Neural cell (in vitro differentiated cells): ENCODE results near the gene RRP15. TPM values are rescaled to one million over a fixed set of nuclear protein-coding genes. Genes with fewer than 3 reads are reported as not detected.
"Not testable (repeated sequence)": the region's sequence is repeated elsewhere in the genome, so short reads cannot be mapped to it uniquely, and the experiment has no call there.

ENCODE experiments used
- H2AFZ ChIP-seq: fragments of 200-600, 300-800 bp; sonication (generic), shearing (Covaris generic); 2 replicates; pipeline ENCODE4 v1.6.0; 2014; ENCODE audit warnings: low read depth, mild to moderate bottlenecking, antibody characterized with exemption, low read length, moderate library complexity
- H3F3A ChIP-seq: fragments of 200-600 bp; shearing (Covaris generic); 2 replicates; pipeline ENCODE4 v1.6.1; 2016; ENCODE audit warnings: mild to moderate bottlenecking, moderate library complexity, mixed read lengths, antibody characterized with exemption, low read length; ENCODE audit not compliant: insufficient read depth, poor library complexity, severe bottlenecking
- H3K27ac ChIP-seq: fragments of 200-600, 300-800 bp; sonication (generic), shearing (Covaris generic); 2 replicates; pipeline ENCODE4 v1.5.1; 2014; ENCODE audit warnings: mild to moderate bottlenecking, low read length, moderate library complexity
- H3K27me3 ChIP-seq: fragments of 300-800, 200-600 bp; sonication (generic), shearing (Covaris generic); 2 replicates; pipeline ENCODE4 v1.6.0; 2014; ENCODE audit warnings: mild to moderate bottlenecking, low read depth, low read length, moderate library complexity; ENCODE audit not compliant: insufficient read depth
- H3K36me3 ChIP-seq: fragments of 300-800, 200-600 bp; sonication (generic), shearing (Covaris generic); 2 replicates; pipeline ENCODE4 v1.5.1; 2014; ENCODE audit warnings: mild to moderate bottlenecking, antibody characterized with exemption, low read length, moderate library complexity; ENCODE audit not compliant: insufficient read depth
- H3K4me2 ChIP-seq: fragments of 300-800, 200-600 bp; sonication (generic), shearing (Covaris generic); 2 replicates; pipeline ENCODE4 v1.6.0; 2014; ENCODE audit warnings: mild to moderate bottlenecking, low read length
- H3K4me3 ChIP-seq: fragments of 300-800, 200-600 bp; sonication (generic), shearing (Covaris generic); 2 replicates; pipeline ENCODE4 v1.5.1; 2014; ENCODE audit warnings: mild to moderate bottlenecking, low read length, moderate library complexity
- H3K79me2 ChIP-seq: fragments of 200-600 bp; shearing (Covaris generic); replicated peaks from 2 replicates; pipeline ENCODE4 v1.6.0; 2014; ENCODE audit warnings: mild to moderate bottlenecking, low read length, moderate library complexity; ENCODE audit not compliant: insufficient read depth
- H3K9ac ChIP-seq: fragments of 300-800, 200-600 bp; sonication (generic), shearing (Covaris generic); 2 replicates; pipeline ENCODE4 v1.6.1; 2016; ENCODE audit warnings: mild to moderate bottlenecking, low read length, mixed read lengths
- H3K9me2 ChIP-seq: fragments of 200-600 bp; shearing (Covaris generic); 2 replicates; pipeline ENCODE4 v1.6.1; 2016; ENCODE audit warnings: mild to moderate bottlenecking, low read length, mixed read lengths; ENCODE audit not compliant: insufficient read depth
- H3K9me3 ChIP-seq: fragments of 200-600, 300-800 bp; sonication (generic), shearing (Covaris generic); 2 replicates; pipeline ENCODE4 v1.6.1; 2016; ENCODE audit warnings: mild to moderate bottlenecking, mixed run types, low read length, moderate library complexity, mixed read lengths
- H4K20me1 ChIP-seq: fragments of 200-600 bp; shearing (Covaris generic); 2 replicates; pipeline ENCODE4 v1.6.1; 2016; ENCODE audit warnings: mild to moderate bottlenecking, mixed run types; ENCODE audit not compliant: insufficient read depth
- EP300 ChIP-seq: fragments of 450-650 bp; conservative IDR thresholded peaks from 2 replicates; pipeline ENCODE4 v1.6.1; 2014; ENCODE audit warnings: antibody characterized with exemption, mild to moderate bottlenecking, moderate library complexity; ENCODE audit not compliant: poor library complexity, severe bottlenecking
- EZH2 ChIP-seq: fragments of 200-600, 300-800 bp; shearing (Covaris generic), sonication (generic); IDR thresholded peaks from 2 replicates; pipeline ENCODE4 v1.6.1; 2014; ENCODE audit warnings: antibody characterized with exemption, low read length, borderline replicate concordance, mild to moderate bottlenecking; ENCODE audit not compliant: insufficient read depth, poor library complexity, severe bottlenecking
- MXI1 ChIP-seq: fragments of 450-650 bp; conservative IDR thresholded peaks from 2 replicates; pipeline ENCODE4 v1.6.1; 2014; ENCODE audit warnings: antibody characterized with exemption, mild to moderate bottlenecking; ENCODE audit not compliant: poor library complexity, severe bottlenecking
- POLR2AphosphoS5 ChIP-seq: IDR thresholded peaks from 2 replicates; pipeline ENCODE4 v1.6.1; 2012
- RAD21 ChIP-seq: fragments of 450-650 bp; conservative IDR thresholded peaks from 2 replicates; pipeline ENCODE4 v1.6.1; 2014; ENCODE audit warnings: antibody characterized with exemption, mild to moderate bottlenecking, moderate library complexity
- SMC3 ChIP-seq: fragments of 450-650 bp; conservative IDR thresholded peaks from 2 replicates; pipeline ENCODE4 v1.6.1; 2014; ENCODE audit warnings: antibody characterized with exemption, mild to moderate bottlenecking, moderate library complexity; ENCODE audit not compliant: poor library complexity
- TAF1 ChIP-seq: IDR thresholded peaks from 2 replicates; pipeline ENCODE4 v1.6.1; 2012; ENCODE audit warnings: low read depth
- polyA plus RNA-seq: library from polyadenylated mRNA; depleted of rRNA; stranded (reverse); fragments of >200 nt; gene quantifications from 2 replicates; pipeline ENCODE4 v1.2.3, GENCODE V29; 2014
- TF ChIP-seq, protein P1 (sequence below): fragments of 450-650 bp; IDR thresholded peaks from 2 replicates; pipeline ENCODE4 v1.5.1; 2014; ENCODE audit warnings: antibody characterized with exemption, mild to moderate bottlenecking, moderate library complexity; ENCODE audit not compliant: poor library complexity, severe bottlenecking
- TF ChIP-seq, protein P2 (sequence below): IDR thresholded peaks from 2 replicates; pipeline ENCODE4 v1.6.1; 2012; ENCODE audit warnings: borderline replicate concordance

RRP15 gene
- polyA plus RNA-seq, 1 donor from 2014 or later, result 5.4 TPM

DNA sequence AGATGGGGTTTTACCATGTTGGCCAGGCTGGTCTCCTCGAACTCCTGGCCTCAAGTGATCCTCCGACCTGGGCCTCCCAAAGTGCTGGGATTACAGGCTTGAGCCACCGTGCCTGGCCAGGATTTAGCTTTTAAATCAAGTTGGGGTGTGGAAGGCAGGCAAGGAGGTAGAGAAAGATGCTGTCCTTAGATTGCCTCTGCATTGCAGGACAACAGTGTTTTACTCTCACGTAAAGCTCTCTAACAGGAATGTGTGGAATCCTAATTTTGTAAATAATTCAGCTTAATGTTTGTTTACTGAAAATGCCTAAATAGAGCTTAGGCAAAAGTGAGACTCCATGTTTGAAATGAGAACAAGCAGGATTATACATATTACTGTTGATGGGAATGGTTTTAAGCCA lies 30.5 kb downstream of the RRP15 start:
- no peak overlapping the region for H3K9ac ChIP-seq
- H3K27me3 ChIP-seq, result no peaks in the 10 kb centered on the region
- H3K9me2 ChIP-seq, result no peaks in the 10 kb centered on the region
- H3K9me3 ChIP-seq, result no peaks in the 10 kb centered on the region
- no peaks in the 10 kb centered on the region for H3K79me2 ChIP-seq
- H3F3A ChIP-seq, result no peaks in the 10 kb centered on the region
- H3K4me3 ChIP-seq, result no peak overlapping the region
- H3K4me2 ChIP-seq, result no peak overlapping the region
- no peak overlapping the region for H2AFZ ChIP-seq
- no peak for TF ChIP-seq POLR2AphosphoS5
- no peak for TF ChIP-seq RAD21
- TF ChIP-seq, protein P1, sequence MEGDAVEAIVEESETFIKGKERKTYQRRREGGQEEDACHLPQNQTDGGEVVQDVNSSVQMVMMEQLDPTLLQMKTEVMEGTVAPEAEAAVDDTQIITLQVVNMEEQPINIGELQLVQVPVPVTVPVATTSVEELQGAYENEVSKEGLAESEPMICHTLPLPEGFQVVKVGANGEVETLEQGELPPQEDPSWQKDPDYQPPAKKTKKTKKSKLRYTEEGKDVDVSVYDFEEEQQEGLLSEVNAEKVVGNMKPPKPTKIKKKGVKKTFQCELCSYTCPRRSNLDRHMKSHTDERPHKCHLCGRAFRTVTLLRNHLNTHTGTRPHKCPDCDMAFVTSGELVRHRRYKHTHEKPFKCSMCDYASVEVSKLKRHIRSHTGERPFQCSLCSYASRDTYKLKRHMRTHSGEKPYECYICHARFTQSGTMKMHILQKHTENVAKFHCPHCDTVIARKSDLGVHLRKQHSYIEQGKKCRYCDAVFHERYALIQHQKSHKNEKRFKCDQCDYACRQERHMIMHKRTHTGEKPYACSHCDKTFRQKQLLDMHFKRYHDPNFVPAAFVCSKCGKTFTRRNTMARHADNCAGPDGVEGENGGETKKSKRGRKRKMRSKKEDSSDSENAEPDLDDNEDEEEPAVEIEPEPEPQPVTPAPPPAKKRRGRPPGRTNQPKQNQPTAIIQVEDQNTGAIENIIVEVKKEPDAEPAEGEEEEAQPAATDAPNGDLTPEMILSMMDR, result no peak
- TF ChIP-seq EP300, result no peak
- TF ChIP-seq, protein P2, sequence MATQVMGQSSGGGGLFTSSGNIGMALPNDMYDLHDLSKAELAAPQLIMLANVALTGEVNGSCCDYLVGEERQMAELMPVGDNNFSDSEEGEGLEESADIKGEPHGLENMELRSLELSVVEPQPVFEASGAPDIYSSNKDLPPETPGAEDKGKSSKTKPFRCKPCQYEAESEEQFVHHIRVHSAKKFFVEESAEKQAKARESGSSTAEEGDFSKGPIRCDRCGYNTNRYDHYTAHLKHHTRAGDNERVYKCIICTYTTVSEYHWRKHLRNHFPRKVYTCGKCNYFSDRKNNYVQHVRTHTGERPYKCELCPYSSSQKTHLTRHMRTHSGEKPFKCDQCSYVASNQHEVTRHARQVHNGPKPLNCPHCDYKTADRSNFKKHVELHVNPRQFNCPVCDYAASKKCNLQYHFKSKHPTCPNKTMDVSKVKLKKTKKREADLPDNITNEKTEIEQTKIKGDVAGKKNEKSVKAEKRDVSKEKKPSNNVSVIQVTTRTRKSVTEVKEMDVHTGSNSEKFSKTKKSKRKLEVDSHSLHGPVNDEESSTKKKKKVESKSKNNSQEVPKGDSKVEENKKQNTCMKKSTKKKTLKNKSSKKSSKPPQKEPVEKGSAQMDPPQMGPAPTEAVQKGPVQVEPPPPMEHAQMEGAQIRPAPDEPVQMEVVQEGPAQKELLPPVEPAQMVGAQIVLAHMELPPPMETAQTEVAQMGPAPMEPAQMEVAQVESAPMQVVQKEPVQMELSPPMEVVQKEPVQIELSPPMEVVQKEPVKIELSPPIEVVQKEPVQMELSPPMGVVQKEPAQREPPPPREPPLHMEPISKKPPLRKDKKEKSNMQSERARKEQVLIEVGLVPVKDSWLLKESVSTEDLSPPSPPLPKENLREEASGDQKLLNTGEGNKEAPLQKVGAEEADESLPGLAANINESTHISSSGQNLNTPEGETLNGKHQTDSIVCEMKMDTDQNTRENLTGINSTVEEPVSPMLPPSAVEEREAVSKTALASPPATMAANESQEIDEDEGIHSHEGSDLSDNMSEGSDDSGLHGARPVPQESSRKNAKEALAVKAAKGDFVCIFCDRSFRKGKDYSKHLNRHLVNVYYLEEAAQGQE, result no peak
- TF ChIP-seq MXI1, result no peak
- TF ChIP-seq SMC3, result no peak
- H3K36me3 ChIP-seq, result no peaks in the 10 kb centered on the region
- no peaks in the 10 kb centered on the region for H4K20me1 ChIP-seq
- H3K27ac ChIP-seq, result no peak overlapping the region

DNA sequence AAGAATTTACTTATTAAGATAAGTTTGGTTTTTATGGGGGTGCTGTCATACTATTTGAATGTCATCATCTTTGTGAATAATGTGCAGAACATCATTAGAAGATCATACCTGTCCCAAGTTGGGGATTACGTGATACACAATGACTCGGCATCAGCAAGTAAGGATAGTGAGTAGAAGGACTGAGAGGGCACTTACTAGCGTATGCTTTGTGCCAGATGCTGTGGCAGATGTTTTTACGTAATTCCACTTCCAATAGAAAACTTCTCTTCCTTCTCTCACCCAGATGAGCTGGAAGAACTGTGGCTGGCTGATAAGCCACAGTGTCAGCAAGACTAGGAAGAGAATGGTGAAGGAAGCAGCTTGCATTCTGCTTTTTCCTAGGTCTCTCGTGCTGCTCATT lies 32.0 kb downstream of the RRP15 start:
- Histone ChIP-seq H3K9me3 (no peaks in the 10 kb centered on the region), H2AFZ (no peak overlapping the region), H3K36me3 (no peaks in the 10 kb centered on the region), H3K4me3 (no peak overlapping the region), H3K9ac (no peak overlapping the region), H3K79me2 (no peaks in the 10 kb centered on the region), H3K27ac (no peak overlapping the region), H3K9me2 (no peaks in the 10 kb centered on the region), H3K4me2 (no peak overlapping the region), H4K20me1 (no peaks in the 10 kb centered on the region), H3K27me3 (no peaks in the 10 kb centered on the region), H3F3A (no peaks in the 10 kb centered on the region)
- no peak for TF ChIP-seq MXI1
- TF ChIP-seq EZH2, result no peak
- TF ChIP-seq, protein P2, result no peak
- TF ChIP-seq RAD21, result no peak
- TF ChIP-seq POLR2AphosphoS5, result no peak
- TF ChIP-seq, protein P1, result no peak
- no peak for TF ChIP-seq TAF1
- no peak for TF ChIP-seq EP300
- TF ChIP-seq SMC3, result no peak

DNA sequence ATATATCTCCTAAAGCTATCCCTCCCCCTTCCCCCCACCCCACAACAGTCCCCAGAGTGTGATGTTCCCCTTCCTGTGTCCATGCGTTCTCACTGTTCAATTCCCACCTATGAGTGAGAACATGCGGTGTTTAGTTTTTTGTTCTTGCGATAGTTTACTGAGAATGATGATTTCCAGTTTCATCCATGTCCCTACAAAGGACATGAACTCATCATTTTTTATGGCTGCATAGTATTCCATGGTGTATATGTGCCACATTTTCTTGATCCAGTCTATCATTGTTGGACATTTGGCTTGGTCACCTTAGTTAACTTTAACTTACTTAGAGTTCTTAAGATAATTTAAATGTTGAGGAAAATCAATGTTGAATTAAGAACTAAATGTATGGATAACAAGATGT lies 35.1 kb downstream of the RRP15 start:
- not testable (repeated sequence) for H3K4me2 ChIP-seq, H3K4me3 ChIP-seq, H2AFZ ChIP-seq, H3K27ac ChIP-seq, H3K27me3 ChIP-seq, H3F3A ChIP-seq, H3K9ac ChIP-seq, H3K36me3 ChIP-seq, H3K9me2 ChIP-seq, H3K9me3 ChIP-seq, H4K20me1 ChIP-seq, H3K79me2 ChIP-seq
